H1 (cell line): ENCODE results near the gene AFF1. TPM values are rescaled to one million over a fixed set of nuclear protein-coding genes. Genes with fewer than 3 reads are reported as not detected.

Experiments
- CTCF ChIA-PET: fragments of 300-600 bp; sonication (Branson Sonifier 250); formaldehyde crosslinking; loops from one replicate; lab custom pipeline; 2021; ENCODE audit not compliant: partially characterized antibody; lab: Charles Lee
- POLR2A ChIA-PET: fragments of 300-600 bp; sonication (Branson Sonifier 250); formaldehyde crosslinking; loops from one replicate; lab custom pipeline; 2021; ENCODE audit warnings: inconsistent platforms; ENCODE audit not compliant: partially characterized antibody; lab: Charles Lee
- DNase-seq, 2 experiments: peaks; one replicate each; pipeline versions ENCODE4 v3.0.0 to v3.0.0-alpha.2; 2010 to 2022; ENCODE audit warnings: low spot score in 2 of 2, low read depth in 1 of 2, mixed read lengths in 1 of 2
- FAIRE-seq: peaks from 2 replicates; lab custom pipeline; 2011; peaks lifted over from hg19 to GRCh38; lab: Jason Lieb, UNC
- H2AFZ ChIP-seq: 2 replicates; pipeline ENCODE4 v1.8.1; 2012; ENCODE audit warnings: low read length, inconsistent platforms
- H2AK5ac ChIP-seq: 2 replicates; pipeline ENCODE4 v1.6.1; 2013; ENCODE audit warnings: low read depth, low read length
- H2BK120ac ChIP-seq: replicated peaks from 2 replicates; pipeline ENCODE3; 2013; ENCODE audit warnings: low read depth, low read length, inconsistent platforms
- H2BK12ac ChIP-seq: 2 replicates; pipeline ENCODE4 v1.6.1; 2013; ENCODE audit warnings: low read depth, low read length
- H2BK15ac ChIP-seq: 2 replicates; pipeline ENCODE4 v1.6.1; 2013; ENCODE audit warnings: low read length
- H2BK20ac ChIP-seq: 2 replicates; pipeline ENCODE4 v1.6.1; 2013; ENCODE audit warnings: low read length
- H2BK5ac ChIP-seq: 2 replicates; pipeline ENCODE4 v1.6.1; 2013; ENCODE audit warnings: low read depth, low read length
- H3K14ac ChIP-seq: 2 replicates; pipeline ENCODE4 v1.6.1; 2013; ENCODE audit warnings: inconsistent platforms; ENCODE audit not compliant: insufficient read length
- H3K18ac ChIP-seq: 2 replicates; pipeline ENCODE4 v1.6.1; 2013; ENCODE audit warnings: low read length; ENCODE audit errors: extremely low read depth
- H3K23ac ChIP-seq: 2 replicates; pipeline ENCODE4 v1.6.1; 2013; ENCODE audit warnings: inconsistent platforms; ENCODE audit not compliant: insufficient read length
- H3K23me2 ChIP-seq: 2 replicates; pipeline ENCODE4 v1.6.1; 2013; ENCODE audit warnings: low read depth, low read length
- H3K27ac ChIP-seq: 2 replicates; pipeline ENCODE4 v1.6.1; 2011; ENCODE audit warnings: low read depth, low read length, inconsistent platforms
- H3K27me3 ChIP-seq, 4 experiments: replicated peaks in 1 of 4; 1 replicate in 1 of 4; 2 replicates in 3 of 4; pipeline versions ENCODE4 v1.6.1 to v1.8.1; 2011 to 2013; ENCODE audit warnings: low read length in 3 of 4, mild to moderate bottlenecking in 3 of 4, inconsistent platforms in 2 of 4, mixed read lengths in 2 of 4, moderate library complexity in 1 of 4; ENCODE audit not compliant: control insufficient read depth in 3 of 4, insufficient read depth in 3 of 4; ENCODE audit errors: extremely low read depth in 1 of 4
- H3K36me3 ChIP-seq, 4 experiments: 2 replicates each; pipeline versions ENCODE4 v1.6.1 to v1.8.1; 2011 to 2013; ENCODE audit warnings: mild to moderate bottlenecking in 4 of 4, low read length in 3 of 4, moderate library complexity in 2 of 4, control low read depth in 1 of 4, inconsistent platforms in 1 of 4; ENCODE audit not compliant: insufficient read depth in 4 of 4, control insufficient read depth in 2 of 4
- H3K4ac ChIP-seq: replicated peaks from 2 replicates; pipeline ENCODE3; 2013; ENCODE audit warnings: low read length, low read depth, mixed read lengths, inconsistent platforms; ENCODE audit not compliant: insufficient read length
- H3K4me1 ChIP-seq, 4 experiments: replicated peaks in 1 of 4; 1 replicate in 1 of 4; 2 replicates in 3 of 4; pipeline versions ENCODE4 v1.6.1 to v1.8.1; 2011 to 2013; ENCODE audit warnings: low read length in 3 of 4, inconsistent platforms in 2 of 4, mixed read lengths in 1 of 4; ENCODE audit not compliant: insufficient read depth in 4 of 4, control insufficient read depth in 3 of 4
- H3K4me2 ChIP-seq, 2 experiments: 2 replicates each; pipeline versions ENCODE4 v1.6.1 to v1.8.1; 2011 to 2013; ENCODE audit warnings: low read depth in 2 of 2, low read length in 2 of 2, control low read depth in 1 of 2, inconsistent platforms in 1 of 2, mild to moderate bottlenecking in 1 of 2; ENCODE audit not compliant: insufficient read depth in 1 of 2
- H3K4me3 ChIP-seq, 4 experiments: fragments of 200-600, 300-600 bp in 1 of 4; sonication (generic), shearing (Covaris generic), sonication (Bioruptor Twin) in 1 of 4; 2 replicates each; pipeline versions ENCODE4 v1.5.1 to v1.8.1; 2011 to 2016; ENCODE audit warnings: low read length in 4 of 4, low read depth in 3 of 4, control low read depth in 2 of 4, inconsistent platforms in 2 of 4, mild to moderate bottlenecking in 2 of 4, mixed read lengths in 1 of 4, moderate library complexity in 1 of 4; ENCODE audit not compliant: insufficient read depth in 2 of 4; ENCODE audit errors: extremely low read depth in 1 of 4
- H3K56ac ChIP-seq: replicated peaks from 2 replicates; pipeline ENCODE3; 2013; ENCODE audit warnings: low read depth, mild to moderate bottlenecking, mixed read lengths, low read length, inconsistent platforms; ENCODE audit not compliant: insufficient read length
- H3K79me1 ChIP-seq: 2 replicates; pipeline ENCODE4 v1.6.1; 2013; ENCODE audit warnings: low read depth, low read length, control low read depth
- H3K79me2 ChIP-seq, 2 experiments: 2 replicates each; pipeline versions ENCODE4 v1.6.1 to v1.8.1; 2012 to 2013; ENCODE audit warnings: low read length in 2 of 2, mild to moderate bottlenecking in 2 of 2, inconsistent platforms in 1 of 2; ENCODE audit not compliant: insufficient read depth in 2 of 2, control insufficient read depth in 1 of 2
- H3K9ac ChIP-seq, 4 experiments: replicated peaks in 1 of 4; 1 replicate in 1 of 4; 2 replicates in 3 of 4; pipeline versions ENCODE4 v1.6.1 to v1.8.1; 2011 to 2013; ENCODE audit warnings: low read depth in 3 of 4, low read length in 3 of 4, control low read depth in 2 of 4, mild to moderate bottlenecking in 2 of 4, moderate library complexity in 2 of 4, inconsistent platforms in 1 of 4; ENCODE audit errors: extremely low read depth in 1 of 4
- H3K9me3 ChIP-seq, 2 experiments: 2 replicates each; pipeline versions ENCODE4 v1.6.1 to v1.8.1; 2012 to 2013; ENCODE audit warnings: mild to moderate bottlenecking in 2 of 2, moderate library complexity in 2 of 2, control low read depth in 1 of 2, inconsistent platforms in 1 of 2, low read depth in 1 of 2, low read length in 1 of 2, mixed read lengths in 1 of 2; ENCODE audit not compliant: insufficient read depth in 2 of 2
- H4K20me1 ChIP-seq, 2 experiments: replicated peaks in 1 of 2; 2 replicates each; pipeline versions ENCODE3 to v1.8.1; 2011 to 2013; ENCODE audit warnings: inconsistent platforms in 2 of 2, low read length in 2 of 2, mild to moderate bottlenecking in 1 of 2; ENCODE audit not compliant: insufficient read depth in 2 of 2, control insufficient read depth in 1 of 2
- H4K5ac ChIP-seq: 2 replicates; pipeline ENCODE4 v1.6.1; 2013; ENCODE audit warnings: low read length, low read depth, mixed read lengths, inconsistent platforms; ENCODE audit not compliant: insufficient read length
- H4K8ac ChIP-seq: 2 replicates; pipeline ENCODE4 v1.8.0; 2013; ENCODE audit warnings: mild to moderate bottlenecking, moderate library complexity, low read length, inconsistent platforms; ENCODE audit not compliant: insufficient read depth; ENCODE audit errors: extremely low read depth
- H4K91ac ChIP-seq: replicated peaks from 2 replicates; pipeline ENCODE3; 2013; ENCODE audit warnings: low read length, mixed read lengths, inconsistent platforms; ENCODE audit not compliant: insufficient read length
- ASH2L ChIP-seq: fragments of 200-600, 300-600 bp; sonication (generic); IDR thresholded peaks from one replicate; pipeline ENCODE4 v1.7.1; 2017; ENCODE audit warnings: low read length
- CBX5 ChIP-seq: fragments of 300-800, 300-1000 bp; sonication (generic); IDR thresholded peaks from 2 replicates; pipeline ENCODE4 v1.7.1; 2016; ENCODE audit warnings: antibody characterized with exemption, low read length, low read depth
- CHD1 ChIP-seq: IDR thresholded peaks from 2 replicates; pipeline ENCODE4 v1.6.1; 2012; ENCODE audit warnings: low read depth, low read length, improper control_type of control experiment
- CREB1 ChIP-seq: IDR thresholded peaks from 2 replicates; pipeline ENCODE4 v1.6.1; 2012; ENCODE audit warnings: inconsistent platforms
- KDM4A ChIP-seq: IDR thresholded peaks from one replicate; pipeline ENCODE4 v1.7.1; 2012; ENCODE audit warnings: low read depth, mild to moderate bottlenecking, moderate library complexity, low read length, inconsistent platforms; ENCODE audit not compliant: severe bottlenecking
- POU5F1 ChIP-seq: IDR thresholded peaks from 2 replicates; pipeline ENCODE4 v1.6.1; 2011; ENCODE audit warnings: low read depth, mild to moderate bottlenecking, low read length, moderate library complexity
- SIRT6 ChIP-seq: IDR thresholded peaks from one replicate; pipeline ENCODE4 v1.7.1; 2012; ENCODE audit warnings: low read length, inconsistent platforms
- SRF ChIP-seq: IDR thresholded peaks from 2 replicates; pipeline ENCODE4 v1.6.1; 2011; ENCODE audit warnings: mild to moderate bottlenecking, low read depth, low read length, moderate library complexity
- TAF7 ChIP-seq: optimal IDR thresholded peaks from 2 replicates; pipeline ENCODE3; 2011; ENCODE audit warnings: low read depth, mild to moderate bottlenecking, inconsistent platforms, low read length, moderate library complexity, borderline replicate concordance
- USF2 ChIP-seq: IDR thresholded peaks from 2 replicates; pipeline ENCODE4 v1.6.1; 2011; ENCODE audit warnings: low read length, improper control_type of control experiment
- WGBS, 2 experiments: shearing (Covaris generic) in 1 of 2; methylation state at CpG; one replicate each; pipeline versions ENCODE4 v1.1.6 to v1.1.7; 2013 to 2015; ENCODE audit warnings: low lambda C conversion rate in 2 of 2, mixed read lengths in 2 of 2, inconsistent platforms in 1 of 2, low coverage in 1 of 2, missing lambda C conversion rate in 1 of 2; ENCODE audit not compliant: insufficient replicate concordance in 2 of 2, insufficient coverage in 1 of 2, insufficient read length in 1 of 2; ENCODE audit errors: extremely low coverage in 1 of 2, missing lambda C conversion rate in 1 of 2; 5-methylcytosine and 5-hydroxymethylcytosine counted together
- polyA plus RNA-seq, 7 experiments: library from polyadenylated mRNA; depleted of rRNA in 3 of 7; stranded (reverse) in 5 of 7; unstranded in 2 of 7; fragments of >200 nt in 5 of 7; fragments of 200-250 nt in 2 of 7; gene quantifications; 1 replicate in 5 of 7; 2 replicates in 1 of 7; 4 replicates in 1 of 7; pipeline versions ENCODE4 v1.2.1 to v1.2.3, GENCODE V29; 2011 to 2013; ENCODE audit warnings: missing spikeins in 2 of 7, mixed read lengths in 2 of 7
- total RNA-seq: library from RNA; stranded (reverse); fragmentation: NEBNext Ultra II Directional; extraction: Animal tissue kit (Norgen Biotek cat#: 25700); gene quantifications from 2 replicates; pipeline ENCODE4 v1.2.1, GENCODE V29; 2021

AFF1 gene
- total and polyA plus RNA-seq, 2 of the 8 experiments (the other 6 are each of a cell fraction or from before 2014, with no cell fraction given), result 14.8 to 85.5 TPM

- POLR2A ChIA-PET, result interaction anchor here (1.0 kb wide), 1 partner anchor 18 kb away, joined by 3 read pairs; no protein-coding TSS in a partner anchor
- Histone ChIP-seq H3K56ac (no peak overlapping the region), H3K23ac (no peak overlapping the region), H4K91ac (no peak overlapping the region), H2BK120ac (no peak overlapping the region), H2BK12ac (no peak overlapping the region), H2BK20ac (no peak overlapping the region), H3K4ac (no peak overlapping the region), H3K18ac (no peak overlapping the region), H3K23me2 (no peaks in the 10 kb centered on the region), H2AFZ (no peak overlapping the region), H4K5ac (no peak overlapping the region), H3K36me3 (no peaks in the 10 kb centered on the region), H3K4me1 (peaks cover 0 to 14% (median 3%) of the 10 kb centered on the region in 4 experiments; a peak in 3 of 7 replicates), H3K27ac (no peak overlapping the region), H3K79me2 (peaks cover 0 to 85% of the 10 kb centered on the region in 2 experiments; a peak in 3 of 4 replicates), H3K27me3 (no peaks in the 10 kb centered on the region), H3K9ac (no peak overlapping the region), H3K14ac (no peak overlapping the region), H4K8ac (no peak overlapping the region), H3K9me3 (no peaks in the 10 kb centered on the region), H3K79me1 (peaks cover 7% of the 10 kb centered on the region), H3K4me3 (no peak overlapping the region), H4K20me1 (peaks cover 6 to 11% of the 10 kb centered on the region in 2 experiments), H2BK5ac (no peak overlapping the region), H2BK15ac (no peak overlapping the region), H2AK5ac (no peak overlapping the region), H3K4me2 (no peak overlapping the region)
- CTCF ChIA-PET, result interaction anchor here (0.6 to 1.2 kb wide), 2 partner anchors 14 to 34 kb away, joined by 4 read pairs; no protein-coding TSS in a partner anchor
- DNase-seq (no peak), FAIRE-seq (no peak)
- WGBS, 2 experiments, result 79% methylated on average over 4 of the region's 4 CpGs; no CpG with 5 or more reads in 1 of the 2 experiments
- TF ChIP-seq SRF (no peak), TAF7 (no peak), CREB1 (no peak), ASH2L (no peak), SIRT6 (no peak), KDM4A (no peak), USF2 (no peak), CBX5 (no peak), CHD1 (no peak), POU5F1 (no peak)
Observed at GRCh38 chr4:87077914-87078585, 143.2 kb downstream of the AFF1 start.
